Measurements from ENCODE around the gene OSBP2. TPM values are rescaled to one million over a fixed set of nuclear protein-coding genes. Genes with fewer than 3 reads are reported as not detected.

OSBP2 gene
- total RNA-seq, 2 donors from 2014 or later, result 6.8 to 11.1 TPM

- peaks cover 45% of the 10 kb centered on the region for H3K27me3 ChIP-seq (ENCODE audit: control insufficient read depth, insufficient read depth, low read length, poor library complexity, severe bottlenecking)
- H3K4me1 ChIP-seq (ENCODE audit: control insufficient read depth, insufficient read depth, low read length), result no peaks in the 10 kb centered on the region
- Mint-ChIP-seq H3K9me3 (no peaks in the 10 kb centered on the region), H3K4me3 (peak overlapping the region; percentile 47), H3K27me3 (ENCODE audit: insufficient read depth) (peaks cover 33% of the 10 kb centered on the region), H3K4me1 (no peaks in the 10 kb centered on the region), H3K27ac (no peak overlapping the region), H3K36me3 (ENCODE audit: low read depth) (no peaks in the 10 kb centered on the region)
- H3K9ac ChIP-seq (ENCODE audit: extremely low read depth, low read length, poor library complexity, severe bottlenecking), result no peak overlapping the region
- 2 to 8% methylated on average over 33 to 85 of the region's 87 CpGs for WGBS, 2 experiments (ENCODE audit: insufficient coverage in 1 of 2, insufficient read length in 1 of 2)
- no peaks in the 10 kb centered on the region for H3K9me3 ChIP-seq (ENCODE audit: control insufficient read depth, low read length)
- TF ChIP-seq CTCF (conservative IDR thresholded peaks at IDR 0.05), result no peak
- H3K27ac ChIP-seq (ENCODE audit: low read depth, low read length), result no peak overlapping the region
- no peaks in the 10 kb centered on the region for H3K36me3 ChIP-seq (ENCODE audit: control insufficient read depth, insufficient read depth, low read length)
- DNase-seq, result peak; percentile 68
- peak overlapping the region; percentile 73 for H3K4me3 ChIP-seq (ENCODE audit: low read length)
These were observed 127.7 kb downstream of the OSBP2 start for GRCh38 chr22:30822216-30823014.

GRCh38 chr22:30823015-30823370, 128.3 kb downstream of the OSBP2 start:
- no peak overlapping the region for H3K27ac ChIP-seq (ENCODE audit: low read depth, low read length)
- 40 to 49% methylated on average over 6 to 11 of the region's 11 CpGs for WGBS, 2 experiments (ENCODE audit: insufficient coverage in 1 of 2, insufficient read length in 1 of 2)
- H3K9me3 ChIP-seq (ENCODE audit: control insufficient read depth, low read length), result no peaks in the 10 kb centered on the region
- H3K4me3 ChIP-seq (ENCODE audit: low read length), result peak overlapping the region; percentile 73
- peak; percentile 45 for TF ChIP-seq CTCF (conservative IDR thresholded peaks at IDR 0.05)
- H3K36me3 ChIP-seq (ENCODE audit: control insufficient read depth, insufficient read depth, low read length), result no peaks in the 10 kb centered on the region
- Mint-ChIP-seq H3K9me3 (no peaks in the 10 kb centered on the region), H3K36me3 (ENCODE audit: low read depth) (no peaks in the 10 kb centered on the region), H3K27me3 (ENCODE audit: insufficient read depth) (peaks cover 33% of the 10 kb centered on the region), H3K4me1 (no peaks in the 10 kb centered on the region), H3K4me3 (peak overlapping the region; percentile 47), H3K27ac (no peak overlapping the region)
- H3K9ac ChIP-seq (ENCODE audit: extremely low read depth, low read length, poor library complexity, severe bottlenecking), result no peak overlapping the region
- DNase-seq, result peak; percentile 82
- H3K4me1 ChIP-seq (ENCODE audit: control insufficient read depth, insufficient read depth, low read length), result no peaks in the 10 kb centered on the region
- H3K27me3 ChIP-seq (ENCODE audit: control insufficient read depth, insufficient read depth, low read length, poor library complexity, severe bottlenecking), result peaks cover 45% of the 10 kb centered on the region

GRCh38 chr22:30824096-30824495, 129.4 kb downstream of the OSBP2 start:
- peaks cover 45% of the 10 kb centered on the region for H3K27me3 ChIP-seq (ENCODE audit: control insufficient read depth, insufficient read depth, low read length, poor library complexity, severe bottlenecking)
- H3K36me3 ChIP-seq (ENCODE audit: control insufficient read depth, insufficient read depth, low read length), result no peaks in the 10 kb centered on the region
- DNase-seq, result no peak
- Mint-ChIP-seq H3K27me3 (ENCODE audit: insufficient read depth) (peaks cover 33% of the 10 kb centered on the region), H3K36me3 (ENCODE audit: low read depth) (no peaks in the 10 kb centered on the region), H3K27ac (no peak overlapping the region), H3K9me3 (no peaks in the 10 kb centered on the region), H3K4me1 (no peaks in the 10 kb centered on the region), H3K4me3 (no peak overlapping the region)
- no peak overlapping the region for H3K27ac ChIP-seq (ENCODE audit: low read depth, low read length)
- H3K4me1 ChIP-seq (ENCODE audit: control insufficient read depth, insufficient read depth, low read length), result no peaks in the 10 kb centered on the region
- no peak overlapping the region for H3K9ac ChIP-seq (ENCODE audit: extremely low read depth, low read length, poor library complexity, severe bottlenecking)
- 92% methylated on average over 8 of the region's 8 CpGs; no CpG with 5 or more reads in 1 of the 2 experiments for WGBS, 2 experiments (ENCODE audit: insufficient coverage in 1 of 2, insufficient read length in 1 of 2)
- no peak for TF ChIP-seq CTCF (conservative IDR thresholded peaks at IDR 0.05)
- H3K4me3 ChIP-seq (ENCODE audit: low read length), result no peak overlapping the region
- H3K9me3 ChIP-seq (ENCODE audit: control insufficient read depth, low read length), result no peaks in the 10 kb centered on the region
